Measurements from ENCODE around the gene MAP3K21.

GRCh38 chr1:233375653-233376052 lies 48.1 kb downstream of the MAP3K21 start:
- TF ChIP-seq POLR2A (IDR thresholded peaks at IDR 0.05) (no peak), CTCF (IDR thresholded peaks at IDR 0.05 in 8 of 11, conservative IDR thresholded peaks at IDR 0.05 in 3 of 11) (no peak)

Measured in spleen (tissue), 7 donors.